ENCODE measurements around the gene SLC6A13.

SLC6A13 gene

GRCh38 chr12:262817-263216, at the start of gene SLC6A13:
Gene SLC6A13 (minus strand): TSS chr12:262836. CDS start chr12:260052, 2,784 bp downstream.
- no peak for TF ChIP-seq CTCF (IDR thresholded peaks at IDR 0.05)

- no peak for TF ChIP-seq CTCF (IDR thresholded peaks at IDR 0.05)
These were observed 45.9 kb upstream of the SLC6A13 start for GRCh38 chr12:308511-308910.

DNA sequence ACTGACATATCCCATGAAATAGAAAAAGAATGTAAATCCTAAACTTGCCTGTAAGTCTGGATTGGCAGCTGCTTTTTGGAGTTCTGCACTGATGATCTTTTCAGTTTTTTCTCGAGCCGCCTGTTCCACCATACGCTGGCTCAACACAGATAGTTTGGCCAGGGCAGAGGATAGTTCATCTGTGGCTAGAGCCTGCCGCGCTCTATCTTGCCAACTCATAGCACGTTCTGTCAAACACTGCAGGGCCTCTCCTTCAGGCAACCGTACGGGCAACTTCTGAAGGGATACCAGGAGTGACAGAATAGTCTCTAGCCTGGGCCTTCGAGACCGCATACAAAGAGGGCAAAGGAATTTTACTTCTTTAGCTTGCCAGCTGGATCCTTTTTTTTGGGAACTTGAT, 44.8 kb upstream of the SLC6A13 start:
- no peak for TF ChIP-seq CTCF (IDR thresholded peaks at IDR 0.05)

DNA sequence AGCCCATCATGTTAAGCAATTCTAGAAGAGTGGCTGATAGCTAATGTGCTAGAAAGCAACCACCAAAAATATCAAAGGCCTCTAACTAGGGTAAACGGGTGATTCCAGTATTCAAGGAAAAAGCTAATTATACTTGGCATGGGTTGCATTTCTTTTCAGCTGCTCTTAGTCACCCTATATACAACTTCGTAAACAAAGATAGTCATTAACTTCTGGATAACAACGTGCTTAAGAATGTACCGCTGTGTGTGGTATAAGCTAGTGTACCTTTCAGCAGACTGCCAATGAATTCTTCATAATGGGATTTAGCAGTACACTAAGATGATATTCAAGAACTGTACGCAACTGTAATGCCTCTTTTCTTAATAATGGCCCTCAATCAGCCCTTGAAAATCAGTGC, 42.2 kb upstream of the SLC6A13 start:
- no peak for TF ChIP-seq CTCF (IDR thresholded peaks at IDR 0.05)

DNA sequence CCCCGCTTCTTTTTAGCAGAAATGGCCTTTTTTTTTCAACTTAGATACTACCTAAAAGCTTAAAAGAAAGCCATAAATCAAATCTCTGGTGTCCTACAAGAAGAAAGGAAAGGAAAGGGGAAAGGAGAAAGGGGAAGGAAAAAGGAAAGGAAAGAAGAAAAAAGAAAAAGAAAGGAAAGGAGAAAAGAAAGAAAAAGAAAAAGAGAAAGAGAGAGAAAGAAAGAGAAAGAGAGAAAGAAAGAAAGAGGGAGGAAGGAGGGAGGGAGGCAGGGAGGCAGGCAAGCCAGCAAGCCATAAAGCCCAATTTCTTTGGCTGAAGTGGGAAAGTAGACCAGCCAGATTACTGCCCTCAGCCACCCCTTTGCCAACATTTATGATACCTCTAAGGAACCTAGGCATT, 32.5 kb upstream of the SLC6A13 start:
- no peak for TF ChIP-seq CTCF (IDR thresholded peaks at IDR 0.05)

GRCh38 chr12:293199-293598, 30.6 kb upstream of the SLC6A13 start:
- TF ChIP-seq CTCF (IDR thresholded peaks at IDR 0.05), result no peak

DNA sequence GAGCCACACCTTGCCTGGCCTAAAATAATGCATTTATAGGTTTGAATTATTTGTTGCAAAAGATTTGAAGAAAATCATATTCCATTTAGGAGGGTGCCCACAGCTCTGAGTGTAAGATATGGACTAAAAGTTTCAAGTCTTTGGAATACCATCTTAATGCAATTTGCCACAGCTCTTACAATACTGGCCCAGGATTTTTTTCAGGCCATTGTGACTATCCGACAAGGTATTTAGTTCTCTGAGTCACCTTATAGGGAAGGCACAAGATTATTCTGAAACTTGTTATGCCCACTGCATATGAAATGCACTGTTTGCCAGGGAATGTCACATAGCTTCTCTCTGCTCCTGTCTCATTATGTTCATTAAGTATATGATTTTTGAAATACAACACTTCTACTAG, 29.6 kb upstream of the SLC6A13 start:
- TF ChIP-seq CTCF (IDR thresholded peaks at IDR 0.05), result no peak

DNA sequence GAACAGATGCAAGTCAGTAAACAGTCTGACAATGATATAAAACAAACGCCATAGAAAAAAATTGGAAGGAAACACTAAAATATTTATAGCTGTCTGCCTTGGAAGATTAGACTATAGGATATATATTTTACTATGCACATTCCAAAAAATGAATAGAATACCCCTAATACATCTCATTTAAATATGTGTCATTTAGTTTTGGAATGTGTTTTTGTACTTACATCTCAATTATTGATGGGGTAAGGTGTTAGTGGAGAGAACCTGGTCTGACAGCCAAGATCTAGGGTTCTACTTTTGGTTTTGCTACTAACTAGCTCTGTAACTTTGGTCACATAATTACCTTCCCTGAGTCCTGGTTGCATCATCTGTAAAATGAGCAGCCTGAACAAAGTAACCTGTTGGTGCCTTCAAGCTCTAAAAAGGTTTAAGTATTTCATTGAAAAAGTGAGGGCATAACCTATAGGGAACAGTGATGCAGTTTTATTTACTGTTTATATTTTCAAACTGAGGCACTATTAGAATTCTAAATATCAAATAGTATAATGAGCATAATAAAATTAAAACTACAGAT, 28.6 kb upstream of the SLC6A13 start:
- TF ChIP-seq CTCF (IDR thresholded peaks at IDR 0.05), result no peak

All from LNCAP (cell line).